Effector memory CD8-positive, alpha-beta T cell (primary cell): ENCODE results near the gene DPF3.

Experiments used
- ATAC-seq: fragments of 150-1000 bp; cut with Tn5 transposase; replicated peaks from 2 replicates; pipeline ENCODE4 v1.10.0; 2021; ENCODE audit warnings: mild to moderate bottlenecking, moderate library complexity
- DNase-seq, 3 experiments: peaks; one replicate each; pipeline ENCODE4 v3.0.0; 2021
- H3K27ac Mint-ChIP-seq, 2 donors: one replicate each; pipeline ENCODE4 v1.8.0; 2022; ENCODE audit warnings: mild to moderate bottlenecking in 2 of 2, mixed read lengths in 2 of 2, moderate library complexity in 2 of 2
- H3K27me3 Mint-ChIP-seq, 2 donors: one replicate each; pipeline ENCODE4 v1.8.0; 2022; ENCODE audit warnings: mixed read lengths in 2 of 2
- H3K36me3 Mint-ChIP-seq: one replicate; pipeline ENCODE4 v1.8.0; 2022; ENCODE audit warnings: mild to moderate bottlenecking, moderate library complexity, mixed read lengths; ENCODE audit not compliant: insufficient read depth
- H3K4me1 Mint-ChIP-seq, 2 donors: one replicate each; pipeline ENCODE4 v1.8.0; 2022; ENCODE audit warnings: low read depth in 2 of 2, mixed read lengths in 2 of 2
- H3K4me3 Mint-ChIP-seq, 2 donors: one replicate each; pipeline ENCODE4 v1.8.0; 2022; ENCODE audit warnings: mild to moderate bottlenecking in 2 of 2, mixed read lengths in 2 of 2, moderate library complexity in 2 of 2
- H3K9me3 Mint-ChIP-seq, 2 donors: one replicate each; pipeline ENCODE4 v1.8.0; 2022; ENCODE audit warnings: mixed read lengths in 2 of 2

DPF3 gene

DNA sequence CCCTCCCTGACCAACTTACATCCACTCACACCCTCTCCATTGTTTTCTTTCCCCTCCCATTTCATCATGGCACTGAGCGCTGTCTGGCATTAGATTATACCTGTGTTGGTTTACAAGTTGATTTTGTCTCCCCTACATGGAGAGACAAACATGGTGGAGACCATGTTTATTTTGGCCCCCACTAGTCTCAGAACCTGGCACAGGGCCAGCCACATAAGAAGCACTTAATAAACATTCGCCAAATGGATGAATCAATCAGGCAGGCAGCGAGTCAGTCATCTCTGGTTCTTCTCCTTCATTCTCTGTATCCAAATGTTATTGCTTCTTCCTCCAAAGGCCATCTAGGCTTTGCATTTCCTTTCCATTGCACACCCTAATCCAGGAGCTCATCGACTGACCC is 177.4 kb downstream of the DPF3 start:
- Mint-ChIP-seq H3K36me3 (no peaks in the 10 kb centered on the region), H3K27me3 (no peaks in the 10 kb centered on the region), H3K9me3 (no peaks in the 10 kb centered on the region), H3K27ac (peak overlapping the region; percentile 70 to 89), H3K4me1 (peaks cover 56 to 62% of the 10 kb centered on the region in 2 donors), H3K4me3 (peak overlapping the region; percentile 70 to 71)
- DNase-seq (no peak), ATAC-seq (no peak)

DNA sequence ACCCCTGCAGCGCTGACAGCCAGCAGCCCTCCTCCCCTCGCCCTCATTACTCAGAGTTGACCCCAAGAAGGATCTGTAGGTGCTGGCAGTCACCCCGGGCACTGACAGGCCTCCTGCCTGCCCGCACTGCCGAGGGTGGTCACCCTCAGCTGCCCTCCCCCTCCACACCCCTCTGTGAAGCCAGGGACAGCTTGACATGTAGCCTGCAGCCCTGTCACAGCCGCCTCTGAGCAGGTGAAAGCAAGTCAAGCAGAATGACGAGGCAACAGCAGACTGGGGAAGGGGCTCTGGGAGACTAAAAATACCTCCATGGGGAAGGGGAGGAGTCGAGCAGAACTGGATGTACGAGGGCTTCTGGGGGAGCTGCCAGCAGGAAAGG is 178.1 kb downstream of the DPF3 start:
- ATAC-seq (no peak), DNase-seq (no peak)
- peaks cover 56% of the 10 kb centered on the region in 2 donors for H3K4me1 Mint-ChIP-seq
- no peaks in the 10 kb centered on the region for H3K27me3 Mint-ChIP-seq
- H3K36me3 Mint-ChIP-seq = no peaks in the 10 kb centered on the region
- no peaks in the 10 kb centered on the region for H3K9me3 Mint-ChIP-seq
- H3K27ac Mint-ChIP-seq = peak overlapping the region in 1 of 2 donors; percentile 71
- H3K4me3 Mint-ChIP-seq = peak overlapping the region; percentile 63 to 87

DNA sequence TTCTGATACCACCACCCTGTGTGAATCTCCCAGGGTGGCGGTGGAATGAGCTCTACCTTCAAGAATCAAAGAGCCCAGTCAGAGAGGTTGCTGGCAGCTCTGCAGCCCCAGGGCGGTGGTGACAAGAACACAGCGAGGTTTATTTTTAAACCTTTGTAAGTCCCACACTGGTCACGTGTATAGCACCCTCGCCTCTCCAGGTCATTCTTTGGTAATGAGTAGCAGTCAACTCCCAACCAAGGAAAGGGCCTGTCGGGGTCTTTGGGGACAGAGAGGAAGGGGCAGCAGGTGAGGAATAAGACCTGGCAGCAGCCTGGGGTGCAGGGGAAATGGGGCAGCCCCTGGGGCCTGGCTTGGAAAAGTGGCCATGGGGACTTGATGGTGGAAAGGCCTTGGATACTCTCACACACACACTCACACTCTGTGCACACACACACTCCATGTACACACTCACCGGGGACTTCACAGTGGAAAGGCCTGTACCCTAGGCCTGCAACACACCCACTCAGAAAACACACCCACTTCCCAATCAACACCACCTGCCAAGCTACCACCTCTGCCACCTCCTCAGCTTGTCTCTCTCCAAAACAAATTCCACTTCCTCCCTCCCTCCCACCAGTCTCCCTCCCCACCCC is 178.6 kb downstream of the DPF3 start:
- ATAC-seq = no peak
- peak overlapping the region; percentile 63 to 87 for H3K4me3 Mint-ChIP-seq
- peaks cover 56% of the 10 kb centered on the region in 2 donors for H3K4me1 Mint-ChIP-seq
- no peaks in the 10 kb centered on the region for H3K36me3 Mint-ChIP-seq
- peak overlapping the region in 1 of 2 donors; percentile 71 for H3K27ac Mint-ChIP-seq
- no peak for DNase-seq
- H3K27me3 Mint-ChIP-seq = no peaks in the 10 kb centered on the region
- no peaks in the 10 kb centered on the region for H3K9me3 Mint-ChIP-seq

DNA sequence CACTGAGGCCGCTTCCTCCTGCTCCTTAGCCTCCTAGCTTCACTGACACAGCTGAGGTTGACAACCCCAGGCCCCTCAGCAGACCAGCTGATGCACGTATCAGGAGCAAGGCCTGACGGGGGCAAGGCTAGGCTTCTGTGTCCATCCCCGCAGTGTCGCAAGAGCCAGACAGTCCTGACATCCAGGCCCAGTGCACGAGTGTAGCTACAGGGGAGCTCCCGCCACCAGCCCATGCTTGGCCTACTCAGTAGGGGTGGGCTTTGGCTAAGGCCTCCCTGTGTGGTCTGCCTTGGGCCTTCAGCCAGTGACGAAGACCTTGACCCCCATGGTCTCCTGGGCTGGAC is 179.1 kb downstream of the DPF3 start:
- Mint-ChIP-seq H3K4me3 (peak overlapping the region; percentile 63 to 87), H3K27ac (peak overlapping the region in 1 of 2 donors; percentile 71), H3K9me3 (no peaks in the 10 kb centered on the region), H3K36me3 (no peaks in the 10 kb centered on the region), H3K27me3 (no peaks in the 10 kb centered on the region), H3K4me1 (peaks cover 56% of the 10 kb centered on the region in 2 donors)
- ATAC-seq (no peak), DNase-seq (no peak)

DNA sequence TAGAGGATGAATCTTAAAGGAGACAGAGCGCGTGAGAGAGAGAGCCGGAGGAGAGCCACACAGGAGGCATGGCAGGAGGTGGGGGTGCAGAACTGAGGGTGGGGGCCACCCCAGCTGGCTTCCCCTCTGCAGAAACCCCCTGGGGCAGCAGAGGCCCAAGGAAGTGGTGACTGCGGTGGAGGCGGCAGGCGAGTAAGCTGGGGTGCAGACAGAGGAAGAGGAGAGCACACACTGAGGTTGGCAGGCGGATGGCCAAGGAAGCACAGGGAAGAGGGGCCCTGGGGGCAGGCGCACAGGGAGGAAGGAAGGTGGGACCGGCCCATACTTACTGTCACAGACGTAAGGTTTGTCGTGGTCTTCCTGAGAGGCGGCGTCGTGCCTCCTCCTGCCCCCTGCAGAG is 179.8 kb downstream of the DPF3 start:
- Mint-ChIP-seq H3K27ac (peak overlapping the region; percentile 71 to 85), H3K4me1 (peaks cover 56% of the 10 kb centered on the region in 2 donors), H3K4me3 (peak overlapping the region; percentile 63 to 87), H3K9me3 (no peaks in the 10 kb centered on the region), H3K27me3 (no peaks in the 10 kb centered on the region), H3K36me3 (no peaks in the 10 kb centered on the region)
- peak; percentile 86 for ATAC-seq
- peak; percentile 52 to 54 (median 54) for DNase-seq

DNA sequence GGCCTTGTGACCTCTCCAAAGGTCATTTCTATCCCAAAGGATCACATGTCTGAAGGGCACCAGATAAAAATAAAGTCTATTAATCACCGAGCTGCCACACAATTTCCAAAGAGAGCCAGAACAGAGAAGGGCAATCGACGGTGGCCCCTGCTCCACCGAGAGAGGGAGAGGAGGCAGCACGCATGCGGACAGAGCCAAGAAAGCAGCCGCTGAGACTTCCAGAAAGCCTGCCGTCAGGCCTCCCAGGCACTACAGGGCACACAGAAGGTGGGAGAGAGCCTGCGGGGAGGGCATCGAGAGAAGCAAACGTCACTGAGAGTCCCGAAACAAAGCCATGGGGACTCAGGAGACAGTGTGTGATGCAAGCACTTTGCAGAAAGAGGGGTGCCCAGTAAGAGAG is 182.0 kb downstream of the DPF3 start:
- Mint-ChIP-seq H3K27me3 (no peaks in the 10 kb centered on the region), H3K36me3 (no peaks in the 10 kb centered on the region), H3K27ac (peak overlapping the region in 1 of 2 donors; percentile 69), H3K4me3 (no peak overlapping the region), H3K9me3 (no peaks in the 10 kb centered on the region), H3K4me1 (peaks cover 45 to 46% of the 10 kb centered on the region in 2 donors)
- no peak for ATAC-seq
- DNase-seq = no peak

DNA sequence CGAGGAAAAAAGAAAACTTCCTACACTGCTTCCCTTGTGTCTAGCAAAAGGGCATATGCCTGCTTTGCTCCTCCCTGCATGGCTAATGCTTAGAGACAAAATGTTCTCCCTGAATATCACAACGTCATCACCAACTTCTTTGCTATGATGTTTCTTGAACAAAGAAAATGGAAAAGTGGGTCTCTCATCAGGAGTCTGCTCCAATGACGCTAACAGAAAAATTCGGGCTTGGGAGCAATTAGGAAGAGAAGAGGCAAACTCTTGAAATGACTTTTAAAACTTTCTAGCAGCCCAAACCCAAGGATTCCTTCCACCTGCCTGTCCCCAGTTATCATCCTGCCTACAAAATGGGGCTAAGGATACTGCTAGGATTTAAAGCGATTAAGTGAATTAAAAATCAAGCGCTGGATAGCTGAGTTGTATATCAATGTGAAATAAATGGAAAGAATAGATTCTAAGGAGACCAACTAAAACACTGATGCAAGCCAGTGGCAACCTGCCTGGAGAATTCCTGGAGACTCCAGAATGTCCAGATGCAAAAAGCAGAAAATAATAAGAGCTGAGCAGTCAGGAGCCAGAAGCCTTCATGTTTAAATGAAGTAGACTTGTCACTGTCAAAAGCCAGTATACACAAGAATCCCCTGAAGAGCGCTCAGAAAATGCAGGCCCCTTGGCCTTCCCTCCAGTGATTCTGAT is 183.8 kb downstream of the DPF3 start:
- no peak for ATAC-seq
- Mint-ChIP-seq H3K9me3 (no peaks in the 10 kb centered on the region), H3K27me3 (peaks cover 0 to 6% of the 10 kb centered on the region in 2 donors), H3K4me1 (peaks cover 28 to 29% of the 10 kb centered on the region in 2 donors), H3K36me3 (no peaks in the 10 kb centered on the region), H3K4me3 (no peak overlapping the region), H3K27ac (no peak overlapping the region)
- no peak for DNase-seq

DNA sequence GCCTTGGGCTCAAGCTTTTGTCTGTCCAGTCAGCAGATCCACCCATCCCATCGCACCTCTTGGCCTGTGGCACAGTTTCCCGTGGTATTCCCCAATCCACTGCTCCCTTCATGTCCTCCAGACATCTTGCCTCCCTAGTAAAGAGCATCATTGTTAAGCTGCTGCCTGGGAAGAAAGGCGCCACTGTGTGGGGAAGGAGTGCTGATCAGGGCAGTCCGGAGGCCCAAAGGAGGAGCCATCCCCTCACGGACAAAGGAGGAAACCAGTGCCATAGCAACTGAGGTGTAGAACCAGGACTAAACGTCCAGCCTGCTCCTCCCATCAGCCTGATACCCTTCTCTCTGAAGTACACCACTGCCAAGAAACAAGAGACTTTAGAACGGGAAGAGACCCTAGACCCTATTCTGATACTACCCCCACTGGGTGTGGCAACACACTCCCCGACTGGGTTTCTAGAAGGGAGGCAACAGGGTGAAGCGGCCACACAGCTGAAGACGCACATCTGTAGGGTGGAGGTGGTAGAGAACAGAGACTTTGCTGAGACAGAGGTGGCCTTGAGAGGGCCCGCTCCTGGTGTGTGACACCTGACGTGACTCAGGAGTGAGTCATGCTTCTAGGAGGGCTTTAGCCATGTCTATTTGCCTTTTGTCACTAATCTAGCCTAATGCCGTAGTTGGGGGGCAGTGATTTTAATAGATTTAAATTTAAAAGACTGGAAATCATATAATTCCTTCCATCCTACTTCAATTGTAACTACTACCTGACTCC is 185.0 kb downstream of the DPF3 start:
- no peak overlapping the region for H3K4me3 Mint-ChIP-seq
- no peaks in the 10 kb centered on the region for H3K36me3 Mint-ChIP-seq
- peaks cover 16 to 17% of the 10 kb centered on the region in 2 donors for H3K4me1 Mint-ChIP-seq
- no peaks in the 10 kb centered on the region for H3K9me3 Mint-ChIP-seq
- DNase-seq (no peak), ATAC-seq (no peak)
- H3K27me3 Mint-ChIP-seq = peaks cover 0 to 6% of the 10 kb centered on the region in 2 donors
- H3K27ac Mint-ChIP-seq = no peak overlapping the region

DNA sequence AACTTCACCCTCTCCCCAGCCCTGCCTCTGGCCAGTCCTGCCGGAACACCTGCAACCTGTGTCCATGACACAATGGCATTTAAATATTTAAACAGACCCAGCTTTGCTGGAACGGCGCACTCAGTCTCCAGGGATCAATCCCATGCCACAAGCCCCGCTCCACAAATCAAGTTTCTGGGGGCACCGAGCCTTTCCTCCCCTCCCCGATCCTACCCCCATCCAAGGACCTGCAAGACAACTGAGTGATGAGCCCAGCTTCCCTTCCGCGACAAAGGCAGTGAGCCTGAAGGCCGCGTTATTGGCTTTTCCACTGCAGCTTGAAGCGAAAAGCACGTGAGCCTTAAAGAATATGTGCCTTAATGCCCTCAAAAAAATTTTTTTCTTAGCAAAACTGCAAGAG is 185.7 kb downstream of the DPF3 start:
- Mint-ChIP-seq H3K27ac (no peak overlapping the region), H3K4me3 (no peak overlapping the region), H3K27me3 (peaks cover 0 to 6% of the 10 kb centered on the region in 2 donors), H3K9me3 (no peaks in the 10 kb centered on the region), H3K4me1 (peaks cover 10 to 11% of the 10 kb centered on the region in 2 donors), H3K36me3 (no peaks in the 10 kb centered on the region)
- ATAC-seq (no peak), DNase-seq (no peak)

DNA sequence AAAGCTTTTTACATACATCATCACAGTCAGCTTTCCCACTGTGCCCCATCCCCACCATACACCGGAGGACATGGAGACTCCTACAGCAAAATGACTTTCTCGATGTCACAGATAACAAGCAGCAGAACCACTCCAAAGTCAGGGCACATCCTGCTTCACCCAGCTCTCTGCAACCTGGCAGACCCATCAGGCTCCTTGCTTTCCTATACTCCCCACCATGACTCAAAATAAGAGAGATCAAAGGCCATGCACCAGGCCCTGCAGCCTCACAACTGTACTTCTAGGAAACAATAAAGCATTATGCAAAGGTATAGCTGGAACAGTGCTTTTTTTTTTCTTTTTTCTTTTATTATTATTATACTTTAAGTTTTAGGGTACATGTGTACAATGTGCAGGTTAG is 187.4 kb downstream of the DPF3 start:
- Mint-ChIP-seq H3K27me3 (peaks cover 4 to 6% of the 10 kb centered on the region in 2 donors), H3K9me3 (no peaks in the 10 kb centered on the region), H3K27ac (peak overlapping the region in 1 of 2 donors; percentile 62), H3K36me3 (no peaks in the 10 kb centered on the region), H3K4me1 (no peaks in the 10 kb centered on the region), H3K4me3 (no peak overlapping the region)
- no peak for ATAC-seq
- no peak for DNase-seq

DNA sequence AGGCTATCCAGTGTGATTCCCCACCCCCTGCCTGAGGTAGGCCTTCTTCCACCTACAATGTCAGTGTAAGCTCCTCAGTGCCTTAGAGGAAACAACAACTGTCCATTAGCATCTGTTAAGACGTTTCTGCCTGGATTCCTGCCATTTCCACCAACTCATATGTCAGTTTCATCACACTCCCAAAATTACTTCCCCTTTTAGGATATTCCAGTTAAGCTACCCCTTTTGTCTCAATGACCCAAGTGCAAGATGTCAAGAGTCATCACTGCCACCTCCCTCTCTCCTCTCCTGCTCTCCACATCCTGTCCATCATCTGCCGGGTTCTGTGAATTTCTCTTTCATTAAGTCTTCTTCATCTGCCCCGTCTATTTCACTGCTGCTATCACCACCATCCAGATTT is 189.4 kb downstream of the DPF3 start:
- peaks cover 4 to 6% of the 10 kb centered on the region in 2 donors for H3K27me3 Mint-ChIP-seq
- H3K36me3 Mint-ChIP-seq = no peaks in the 10 kb centered on the region
- no peaks in the 10 kb centered on the region for H3K9me3 Mint-ChIP-seq
- ATAC-seq = no peak
- H3K4me3 Mint-ChIP-seq = no peak overlapping the region
- no peak for DNase-seq
- H3K27ac Mint-ChIP-seq = no peak overlapping the region
- H3K4me1 Mint-ChIP-seq = no peaks in the 10 kb centered on the region

DNA sequence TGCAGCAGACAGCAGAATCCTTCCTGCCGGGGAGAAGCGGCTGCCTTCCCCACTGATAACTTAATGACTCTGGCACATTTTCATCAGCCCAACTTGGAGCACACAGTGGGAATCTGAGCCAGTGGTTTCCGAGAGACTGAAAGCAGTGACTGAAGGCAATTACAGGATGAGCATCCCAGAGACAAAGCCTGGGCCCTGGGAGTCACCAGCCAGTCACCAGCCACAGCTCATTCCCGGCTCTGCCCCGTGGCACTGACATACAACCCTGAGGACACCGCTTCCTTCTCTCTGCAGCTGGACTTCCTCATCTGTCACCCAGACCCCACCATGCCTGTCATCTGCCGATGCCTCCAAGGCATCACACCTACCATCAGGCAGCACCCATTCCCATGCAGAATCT is 192.3 kb downstream of the DPF3 start:
- H3K9me3 Mint-ChIP-seq = no peaks in the 10 kb centered on the region
- DNase-seq (no peak), ATAC-seq (no peak)
- no peaks in the 10 kb centered on the region for H3K4me1 Mint-ChIP-seq
- no peak overlapping the region for H3K27ac Mint-ChIP-seq
- H3K36me3 Mint-ChIP-seq = no peaks in the 10 kb centered on the region
- no peak overlapping the region for H3K4me3 Mint-ChIP-seq
- peaks cover 4 to 6% of the 10 kb centered on the region in 2 donors for H3K27me3 Mint-ChIP-seq

DNA sequence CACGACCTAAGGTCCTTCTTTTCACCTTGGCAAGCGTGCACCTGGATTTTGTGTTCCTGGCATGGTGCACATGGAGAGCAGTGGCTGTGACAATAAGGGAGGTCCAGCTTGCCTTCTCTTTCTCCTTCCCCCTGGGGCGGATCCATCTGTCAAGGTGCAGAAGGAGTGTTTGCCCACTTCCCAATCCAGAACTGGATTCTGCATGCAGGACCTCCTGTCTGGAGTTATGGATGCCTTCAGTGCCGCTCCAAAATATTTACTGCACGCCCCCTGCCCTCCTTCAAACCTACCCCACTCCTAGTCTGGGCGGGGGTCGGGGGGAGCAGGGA is 192.7 kb downstream of the DPF3 start:
- Mint-ChIP-seq H3K27me3 (peaks cover 4 to 6% of the 10 kb centered on the region in 2 donors), H3K4me1 (no peaks in the 10 kb centered on the region), H3K4me3 (no peak overlapping the region), H3K27ac (no peak overlapping the region), H3K9me3 (no peaks in the 10 kb centered on the region), H3K36me3 (no peaks in the 10 kb centered on the region)
- ATAC-seq = no peak
- no peak for DNase-seq
